Activated naive CD4-positive, alpha-beta T cell (primary cell): Measurements from ENCODE around the gene LRRC70.

Source experiments
- DNase-seq, 4 experiments: peaks; one replicate each; lab custom pipeline; 2025; lab: John Stamatoyannopoulos, UW

Gene LRRC70

DNA sequence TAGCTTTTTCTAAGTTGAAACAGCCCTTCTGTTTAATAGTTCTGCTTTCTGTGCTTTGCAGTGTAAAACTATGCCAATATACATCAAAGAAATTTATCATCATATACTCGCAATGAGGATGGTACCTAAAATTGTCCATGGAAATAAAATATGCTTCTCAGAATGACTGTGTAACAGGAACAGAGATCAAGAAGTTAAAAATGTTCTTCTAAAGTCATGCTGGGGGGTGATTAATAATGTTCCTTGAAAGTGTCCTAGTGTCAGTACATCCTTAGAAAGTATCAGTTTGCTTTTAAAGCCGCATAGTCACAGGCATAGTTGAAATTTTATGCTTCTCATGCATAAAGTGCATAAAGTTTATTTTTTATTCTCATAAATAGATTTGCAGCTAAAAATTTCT is 4.0 kb upstream of the LRRC70 start:
- DNase-seq, result no peak

DNA sequence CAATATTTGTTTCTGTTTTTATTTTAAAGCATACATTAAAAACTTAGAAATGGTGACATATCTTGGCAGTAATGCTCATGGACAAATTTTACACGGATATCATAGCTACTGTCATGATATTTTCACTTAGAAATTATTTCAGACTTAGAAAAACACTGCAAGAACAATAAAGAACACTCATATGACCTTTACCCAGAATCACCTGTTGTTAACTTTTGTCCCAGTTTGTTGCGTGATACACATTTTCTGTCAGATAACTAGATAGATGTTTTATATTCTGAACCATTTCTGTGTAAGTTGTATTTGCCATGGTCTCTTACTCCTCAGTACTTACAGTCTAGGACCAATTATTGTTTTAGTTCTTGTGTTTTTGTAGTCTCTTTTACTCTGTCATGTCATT is 3.6 kb upstream of the LRRC70 start:
- no peak for DNase-seq

DNA sequence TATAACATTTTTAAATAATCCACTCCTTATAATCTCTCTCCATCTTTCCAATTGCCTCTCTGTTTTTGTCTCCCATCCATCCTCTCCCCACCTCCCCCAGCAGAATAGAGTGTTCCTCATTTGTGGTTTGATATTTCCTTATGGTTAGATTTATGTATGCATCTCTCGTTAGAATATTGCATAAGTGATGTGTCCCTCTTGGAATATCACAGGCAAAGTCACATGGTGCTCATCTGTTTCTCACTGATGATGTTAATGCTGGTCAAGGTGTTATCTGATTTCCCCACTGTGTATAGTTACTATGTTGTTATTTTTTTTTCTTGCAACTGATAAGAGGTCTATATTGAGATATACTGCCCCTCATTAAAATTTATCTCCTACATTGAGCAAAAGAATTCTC is 3.1 kb upstream of the LRRC70 start:
- DNase-seq, result no peak

DNA sequence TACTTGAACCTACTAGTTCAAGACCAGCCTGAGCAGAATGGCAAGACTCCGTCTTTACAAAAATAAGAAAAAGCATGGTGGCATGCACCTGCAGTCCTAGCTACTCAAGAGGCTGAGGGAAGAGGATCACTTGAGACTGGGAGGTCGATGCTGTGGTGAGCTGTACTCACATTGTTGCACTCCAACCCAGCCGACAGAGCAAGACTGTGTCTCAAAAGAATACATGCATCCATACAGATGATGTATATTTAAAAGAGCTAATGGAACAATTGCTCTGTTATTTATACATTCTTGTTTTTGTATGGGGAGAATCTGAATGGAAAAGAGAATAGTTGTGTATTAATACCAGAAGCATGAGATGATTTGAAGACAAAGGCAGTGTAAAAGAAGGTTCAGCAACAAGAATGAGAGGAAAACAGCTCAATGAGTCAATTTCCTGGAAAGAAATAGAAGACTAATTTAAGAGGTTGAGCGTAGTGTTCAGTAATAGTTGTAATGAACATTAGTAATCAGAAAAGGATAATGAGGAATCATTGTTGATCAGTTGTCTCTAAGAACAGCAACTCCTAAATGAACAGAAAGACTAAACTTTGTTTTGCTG is 1.9 kb upstream of the LRRC70 start:
- no peak for DNase-seq

DNA sequence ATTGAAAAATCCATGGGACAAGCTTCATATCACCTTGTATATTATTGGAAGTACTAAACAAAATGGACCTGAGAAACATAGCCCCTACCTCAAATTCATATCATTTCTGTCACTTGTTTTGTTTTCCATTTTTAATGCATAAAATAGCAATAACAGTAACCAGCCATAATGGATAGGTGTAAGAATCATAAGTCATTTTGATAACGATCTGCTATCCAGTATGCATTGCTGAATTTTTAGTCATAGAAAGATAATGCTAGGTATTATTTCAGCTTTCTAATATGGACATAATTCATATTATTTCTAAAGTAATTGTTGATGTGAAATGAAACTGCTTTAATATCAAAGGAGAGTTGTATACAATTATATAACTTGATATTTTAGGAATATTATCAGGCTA is 1.1 kb upstream of the LRRC70 start:
- no peak for DNase-seq

DNA sequence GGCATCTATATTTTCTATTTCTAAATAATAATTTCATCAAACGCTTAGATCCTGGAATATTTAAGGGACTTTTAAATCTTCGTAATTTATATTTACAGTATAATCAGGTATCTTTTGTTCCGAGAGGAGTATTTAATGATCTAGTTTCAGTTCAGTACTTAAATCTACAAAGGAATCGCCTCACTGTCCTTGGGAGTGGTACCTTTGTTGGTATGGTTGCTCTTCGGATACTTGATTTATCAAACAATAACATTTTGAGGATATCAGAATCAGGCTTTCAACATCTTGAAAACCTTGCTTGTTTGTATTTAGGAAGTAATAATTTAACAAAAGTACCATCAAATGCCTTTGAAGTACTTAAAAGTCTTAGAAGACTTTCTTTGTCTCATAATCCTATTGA is 1.1 kb downstream of the LRRC70 start:
- DNase-seq, result no peak

DNA sequence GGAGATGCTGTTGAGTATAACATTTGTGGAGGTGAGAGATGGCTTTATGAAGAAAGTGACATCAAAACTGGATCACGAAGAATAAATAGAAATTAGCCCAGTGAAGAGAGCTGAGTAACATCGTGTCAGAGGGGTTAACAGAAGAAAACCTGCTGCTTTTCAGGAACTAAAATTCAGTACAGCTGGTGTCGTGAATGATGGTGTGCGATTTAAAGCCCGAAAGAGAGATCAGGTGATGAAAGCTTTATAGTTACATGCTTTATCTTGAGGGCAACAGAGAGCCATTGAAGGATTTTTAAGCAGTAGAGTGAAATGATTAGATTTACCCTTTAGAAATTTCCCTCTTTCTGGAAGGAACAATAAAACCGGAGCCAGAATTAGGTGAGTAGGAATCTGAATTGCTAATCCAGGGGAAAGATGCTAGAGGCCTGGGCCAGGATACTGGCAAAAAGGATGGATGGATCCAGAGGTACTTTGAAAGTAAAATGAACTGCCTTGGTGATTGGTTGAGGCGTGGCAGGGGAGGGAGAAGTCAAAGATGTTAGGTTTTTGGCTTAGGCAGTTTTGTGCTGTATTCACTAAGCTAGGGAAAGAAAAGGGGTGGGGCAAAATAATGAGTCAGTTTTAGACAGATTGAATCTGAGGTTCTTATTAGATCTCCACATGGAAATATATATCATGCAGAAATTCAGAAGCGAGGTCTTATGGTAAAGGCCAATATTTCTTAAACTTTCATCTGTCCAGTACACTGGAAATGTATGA is 3.4 kb downstream of the LRRC70 start:
- DNase-seq, result no peak

DNA sequence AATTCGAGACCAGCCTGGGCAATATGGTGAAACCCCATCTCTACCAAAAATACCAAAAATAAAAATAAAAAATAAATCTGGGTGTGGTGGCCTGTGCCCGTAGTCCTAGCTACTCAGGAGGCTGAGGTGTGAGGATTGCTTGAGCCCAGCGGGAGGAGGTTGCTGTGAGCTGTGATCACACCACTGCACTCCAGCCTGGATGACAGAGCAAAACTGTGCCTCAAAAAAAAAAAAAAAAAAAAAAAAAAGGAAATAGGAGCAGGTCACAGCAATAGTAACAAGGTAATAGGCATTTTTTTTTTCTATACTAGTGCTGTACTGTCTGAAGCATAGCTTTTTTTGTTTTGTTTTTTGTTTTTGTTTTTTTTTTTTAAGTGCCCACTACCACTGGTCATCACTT is 5.8 kb downstream of the LRRC70 start:
- no peak for DNase-seq

DNA sequence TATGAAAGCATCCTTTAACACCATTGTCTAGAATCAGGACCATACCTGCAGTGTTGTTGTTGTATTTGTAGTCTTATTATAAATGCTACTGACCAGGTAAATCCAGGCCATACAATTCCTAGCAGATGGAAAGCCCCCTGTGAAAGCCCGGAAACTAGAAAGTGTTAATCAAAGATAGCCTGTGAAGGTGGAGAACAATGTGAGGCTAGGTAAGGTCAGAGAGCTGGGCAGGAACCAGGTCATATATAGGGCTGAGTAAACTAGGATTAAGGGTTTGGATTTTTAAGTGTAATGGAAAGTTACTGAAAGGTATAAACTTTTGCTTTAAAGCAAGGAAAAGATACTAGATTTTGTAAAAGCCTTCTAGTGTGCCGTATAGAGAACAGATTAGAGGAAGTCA is 6.7 kb downstream of the LRRC70 start:
- no peak for DNase-seq

DNA sequence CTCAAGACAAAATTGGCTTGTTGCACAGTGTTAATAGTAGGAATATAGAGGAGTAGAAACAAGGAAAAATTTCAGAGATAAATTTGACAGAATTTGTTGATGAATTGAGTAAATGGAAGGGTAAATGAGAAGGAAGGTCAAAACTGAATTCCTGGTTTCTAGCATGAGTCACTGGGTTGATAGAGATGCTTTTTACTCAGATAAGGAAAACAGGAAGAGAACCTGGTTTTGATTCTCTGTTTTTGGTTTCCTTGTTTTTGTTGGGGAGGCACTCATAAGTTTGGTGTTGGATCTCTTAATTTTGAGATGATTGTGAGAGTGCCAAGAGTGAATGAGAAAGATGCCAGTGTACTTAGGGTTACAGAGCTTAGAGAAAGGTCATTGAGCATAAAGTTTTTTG is 7.1 kb downstream of the LRRC70 start:
- DNase-seq, result no peak

DNA sequence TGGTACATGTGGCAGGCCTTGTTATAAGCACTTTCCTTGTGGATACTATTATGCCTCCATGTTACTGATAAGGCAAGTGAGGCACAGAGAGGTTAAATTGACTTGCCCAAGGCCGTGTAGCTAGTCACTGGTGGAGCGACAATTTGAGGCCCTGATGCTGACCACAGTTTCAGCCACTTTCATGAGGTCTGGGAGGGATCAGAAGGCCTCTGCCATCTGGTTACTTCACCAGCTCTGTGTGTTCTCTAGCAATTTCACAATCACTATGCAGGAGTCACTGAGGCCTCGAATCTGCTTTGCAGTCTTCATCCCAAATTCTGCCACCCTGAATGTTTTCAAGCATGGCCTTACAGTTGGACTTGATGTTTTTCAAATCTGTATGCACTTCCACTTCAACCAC is 9.1 kb downstream of the LRRC70 start:
- DNase-seq, result no peak

DNA sequence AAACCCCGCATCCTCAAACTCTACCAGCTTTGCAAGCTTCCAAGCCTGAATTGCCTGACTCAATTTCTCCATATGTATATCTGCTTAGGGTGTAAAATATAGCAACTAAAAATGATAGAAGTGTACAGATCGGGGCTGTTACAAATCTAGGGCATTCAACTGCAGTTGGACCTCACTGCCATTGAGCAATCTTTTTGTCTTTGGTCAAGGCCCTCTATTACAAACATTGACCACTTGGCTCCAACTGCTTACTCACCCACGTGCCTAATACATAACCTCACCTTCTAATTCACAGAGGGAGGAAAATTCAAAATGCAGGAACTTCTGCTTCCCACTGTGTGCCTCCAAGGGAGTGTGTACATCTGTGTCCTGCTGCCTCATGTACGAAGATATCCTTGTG is 10.0 kb downstream of the LRRC70 start:
- no peak for DNase-seq

DNA sequence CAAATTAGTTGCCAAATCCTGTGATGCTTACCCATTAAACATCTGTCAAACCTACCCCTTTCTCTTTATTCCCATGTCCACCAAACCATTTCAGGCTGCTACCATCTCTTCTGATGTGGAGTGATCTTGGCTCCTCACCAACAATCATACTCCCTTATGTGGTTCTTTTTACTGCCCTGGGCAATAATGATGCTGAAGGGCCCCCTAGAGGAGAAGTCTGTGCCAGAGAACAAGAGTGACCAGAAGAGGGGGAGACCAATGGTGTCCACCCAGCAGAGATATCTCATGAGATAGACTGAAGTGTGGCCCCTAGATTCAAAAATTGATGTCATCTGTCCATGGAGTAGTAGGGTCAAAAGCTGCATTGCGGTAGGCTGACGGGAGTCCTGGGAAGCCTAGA is 10.9 kb downstream of the LRRC70 start:
- no peak for DNase-seq

DNA sequence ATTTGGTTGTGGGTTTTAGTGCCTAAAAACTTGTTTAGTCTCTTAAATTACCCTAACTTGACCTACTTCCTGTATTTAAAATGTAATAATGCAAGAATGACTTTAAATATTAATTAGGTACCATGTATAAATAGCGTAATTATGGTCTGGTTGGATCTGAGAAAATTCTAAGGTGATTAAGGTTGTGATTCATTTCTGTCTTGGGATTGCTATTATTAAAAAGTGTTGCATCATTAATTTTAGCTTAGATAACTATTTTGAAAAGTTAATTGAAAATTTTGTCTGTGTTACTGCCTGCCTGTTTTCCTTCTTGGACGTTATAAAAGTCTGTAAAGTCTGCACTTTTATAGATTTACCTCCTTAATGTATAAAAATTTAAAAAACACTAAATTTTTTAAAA is 11.8 kb downstream of the LRRC70 start:
- no peak for DNase-seq

DNA sequence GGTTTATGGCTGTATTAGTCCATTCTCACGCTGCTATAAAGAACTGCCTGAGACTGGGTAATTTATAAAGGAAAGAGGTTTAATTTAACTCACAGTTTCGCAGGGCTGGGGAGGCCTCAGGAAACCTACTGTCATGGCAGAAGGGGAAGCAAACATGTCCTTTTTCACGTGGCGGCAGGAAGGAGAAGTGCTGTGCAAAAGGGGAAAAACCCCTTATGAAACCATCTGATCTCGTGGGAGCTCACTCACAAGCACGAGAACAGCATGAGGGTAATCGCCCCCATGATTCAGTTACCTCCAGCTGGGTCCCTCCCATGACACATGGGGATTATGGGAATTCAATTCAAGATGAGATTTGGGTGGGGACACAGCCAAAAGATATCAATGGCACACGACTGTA is 13.9 kb downstream of the LRRC70 start:
- no peak for DNase-seq

DNA sequence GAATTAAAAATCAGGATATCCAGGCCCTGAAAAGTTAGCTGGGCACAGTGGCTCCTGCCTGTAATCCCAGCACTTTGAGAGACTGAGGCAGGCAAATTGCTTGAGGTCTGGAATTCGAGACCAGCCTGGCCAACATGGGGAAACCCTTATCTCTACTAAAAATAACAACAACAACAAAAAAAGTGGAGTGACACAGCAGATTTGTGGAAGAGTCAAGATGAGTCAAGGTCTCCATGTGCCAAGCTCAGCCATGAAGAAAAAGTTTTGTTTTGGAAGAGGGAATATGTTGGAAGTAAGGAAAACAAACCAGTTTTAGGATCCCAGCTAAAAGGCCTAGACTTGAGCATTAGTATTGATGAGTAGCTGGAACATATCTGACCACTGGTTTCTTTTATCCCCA is 14.7 kb downstream of the LRRC70 start:
- DNase-seq, result no peak

DNA sequence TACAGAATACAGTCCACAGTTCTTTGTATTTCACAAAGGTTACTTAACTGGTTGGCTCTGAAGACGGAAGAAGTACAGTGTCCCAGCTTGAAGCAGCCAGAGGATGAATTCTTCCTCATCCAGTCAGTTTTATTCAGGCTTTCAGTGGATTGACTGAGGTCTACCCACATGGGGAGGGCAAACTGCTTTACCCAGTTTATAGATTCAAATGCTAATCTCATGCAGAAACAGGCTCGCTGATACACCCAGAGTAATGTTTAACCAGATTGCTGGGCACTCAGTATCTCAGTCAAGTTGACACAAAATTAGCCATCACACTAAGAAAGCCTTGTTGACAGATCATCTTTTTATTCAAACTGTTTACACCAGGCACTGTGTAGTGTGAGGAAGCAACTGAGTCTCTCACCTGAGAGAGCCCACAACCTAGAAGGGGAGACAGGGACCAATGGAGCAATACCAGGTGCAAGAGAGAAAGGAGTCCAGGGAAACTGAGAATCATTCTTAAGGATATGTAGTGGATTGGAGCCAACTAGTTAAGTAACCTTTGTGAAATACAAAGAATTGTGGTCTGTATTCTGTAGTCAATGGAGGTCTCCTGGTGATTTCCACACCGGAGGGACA is 15.9 kb downstream of the LRRC70 start:
- DNase-seq, result no peak

DNA sequence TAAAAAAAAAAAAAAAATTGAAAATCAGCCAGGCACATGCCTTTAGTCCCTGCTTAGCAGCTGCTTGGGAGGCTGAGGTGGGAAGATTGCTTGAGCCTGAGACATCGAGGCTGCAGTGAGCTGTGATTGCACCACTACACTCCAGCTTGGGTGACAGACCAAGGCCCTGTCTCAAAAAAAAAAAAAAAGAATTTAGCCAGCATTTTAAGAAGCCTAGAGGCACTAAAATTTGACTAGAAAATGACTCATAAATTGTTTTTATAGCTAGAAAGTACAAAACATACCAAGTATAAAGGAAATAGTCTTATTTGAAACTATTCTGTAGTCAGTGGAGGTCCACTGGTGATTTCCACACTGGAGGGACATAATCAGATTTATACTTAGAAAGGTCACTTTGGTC is 17.5 kb downstream of the LRRC70 start:
- no peak for DNase-seq

DNA sequence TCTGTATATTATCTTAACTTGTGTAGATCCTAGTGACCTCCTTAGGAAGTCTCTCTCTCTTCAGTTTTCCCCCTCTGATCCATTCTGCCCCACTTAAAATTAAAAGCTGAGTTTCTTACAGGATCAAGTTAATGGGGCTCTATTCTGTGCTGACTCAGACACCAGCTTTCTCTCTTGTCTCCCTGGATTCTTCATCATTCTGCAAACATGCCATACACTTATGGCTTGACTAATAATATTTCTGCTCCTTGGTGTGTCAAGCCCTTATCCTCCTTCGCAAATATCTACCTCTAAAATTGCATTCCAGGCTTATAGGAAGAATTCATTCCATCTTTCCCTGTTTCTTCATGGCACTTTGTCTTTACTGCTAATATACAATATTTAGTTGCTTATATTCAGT is 18.1 kb downstream of the LRRC70 start:
- no peak for DNase-seq

DNA sequence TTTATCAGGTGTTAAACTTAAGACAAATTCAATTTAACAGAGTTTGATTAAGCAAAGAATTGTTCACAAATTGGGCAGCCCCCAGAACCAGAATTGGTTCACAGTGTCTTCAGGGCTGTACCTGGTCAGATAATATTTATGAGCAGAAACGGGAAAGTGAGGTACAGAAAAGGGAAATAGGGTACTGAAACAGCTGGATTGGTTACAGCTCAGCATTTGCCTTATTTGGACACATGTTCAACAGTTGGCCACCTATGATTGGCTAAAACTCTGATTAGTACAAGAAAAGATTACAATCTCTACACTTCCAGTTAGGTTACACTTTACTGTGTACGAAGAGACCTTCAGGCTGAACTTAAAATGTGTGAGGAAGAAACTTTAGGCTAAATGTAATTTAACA is 18.7 kb downstream of the LRRC70 start:
- no peak for DNase-seq

DNA sequence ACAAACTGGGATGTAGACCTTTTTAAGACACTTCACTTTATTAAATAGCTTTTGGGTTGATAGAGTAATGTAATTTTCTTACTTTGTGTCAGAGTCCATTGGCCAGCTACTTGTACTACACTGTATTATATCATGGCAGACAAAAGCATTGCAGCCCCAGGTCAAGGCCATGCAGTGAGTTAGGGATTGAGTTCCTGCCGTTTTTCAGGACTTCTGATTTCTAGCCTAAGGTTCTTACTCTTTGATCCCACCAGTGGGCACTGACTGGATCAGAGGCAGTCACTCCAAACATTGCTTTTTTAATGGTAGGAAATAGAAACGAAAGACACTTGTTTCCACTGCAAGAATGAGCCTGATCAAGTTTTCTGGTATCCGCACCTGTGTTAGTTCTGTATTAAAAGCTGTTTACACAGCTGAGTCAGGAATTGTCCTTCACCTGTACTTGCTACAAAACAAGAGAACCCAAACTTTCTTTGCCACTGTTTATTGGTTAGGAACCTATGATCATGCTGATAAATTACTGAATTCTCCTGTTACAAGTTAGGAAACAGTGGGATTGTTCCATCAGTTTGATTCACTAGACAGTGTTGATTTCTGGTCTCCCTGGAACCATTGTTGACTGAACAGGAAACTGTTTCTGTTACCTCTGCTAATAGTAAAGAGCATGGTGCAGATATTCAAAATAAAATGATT is 22.1 kb downstream of the LRRC70 start:
- DNase-seq, result no peak

DNA sequence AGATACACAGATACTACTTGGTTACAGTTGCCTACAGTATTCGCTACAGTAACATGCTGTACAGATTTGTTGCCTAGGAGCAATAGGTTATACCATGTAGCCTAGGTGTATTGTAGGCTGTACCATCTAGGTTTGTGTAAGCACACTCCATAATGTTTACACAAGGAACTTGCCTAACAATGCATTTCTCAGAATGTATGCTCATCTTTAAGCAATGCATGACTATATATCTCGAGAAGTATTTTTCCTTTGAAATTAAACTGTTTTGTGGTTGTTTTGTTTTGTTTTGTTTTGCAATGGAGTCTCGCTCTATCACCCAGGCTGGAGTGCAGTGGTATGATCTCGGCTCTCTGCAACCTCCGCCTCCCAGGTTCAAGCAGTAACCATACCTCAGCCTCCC is 25.3 kb downstream of the LRRC70 start:
- DNase-seq, result no peak

DNA sequence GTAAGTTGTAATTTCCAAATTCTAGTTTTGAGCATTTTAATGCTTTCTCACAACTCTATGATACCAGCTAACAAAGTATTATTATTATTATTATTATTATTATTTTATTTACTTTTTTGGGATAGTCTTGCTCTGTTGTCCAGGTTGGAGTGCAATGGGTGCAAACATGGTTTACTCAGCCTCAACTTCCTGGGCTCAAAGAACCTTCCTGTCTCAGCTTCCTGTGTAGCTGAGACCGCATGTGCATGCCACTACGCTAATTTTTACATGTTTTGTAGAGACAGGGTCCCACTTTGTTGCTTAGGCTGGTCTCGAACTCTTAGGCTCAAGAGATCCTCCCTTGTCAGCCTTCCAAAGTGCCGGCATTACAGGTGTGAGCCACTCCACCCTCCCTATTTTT is 27.0 kb downstream of the LRRC70 start:
- no peak for DNase-seq
